Ishikawa (cell line): ENCODE results near the gene GRIK4.

Experiments
- CEBPB ChIP-seq: IDR thresholded peaks from 2 replicates; pipeline ENCODE4 v1.6.1; 2012
- CREB1 ChIP-seq: IDR thresholded peaks from 2 replicates; pipeline ENCODE4 v1.6.1; 2012; ENCODE audit warnings: low read depth
- EP300 ChIP-seq: IDR thresholded peaks from 2 replicates; pipeline ENCODE4 v1.6.1; 2012; ENCODE audit warnings: borderline replicate concordance
- RAD21 ChIP-seq: IDR thresholded peaks from 2 replicates; pipeline ENCODE4 v1.6.1; 2012; ENCODE audit warnings: low read depth
- TAF1 ChIP-seq: IDR thresholded peaks from 2 replicates; pipeline ENCODE4 v1.6.1; 2012; ENCODE audit warnings: low read depth, mild to moderate bottlenecking
- YY1 ChIP-seq: IDR thresholded peaks from 2 replicates; pipeline ENCODE4 v1.6.1; 2012; ENCODE audit warnings: low read depth
- TF ChIP-seq, protein P1 (sequence below): IDR thresholded peaks from 2 replicates; pipeline ENCODE4 v1.6.1; 2012; ENCODE audit warnings: low read depth, mild to moderate bottlenecking
- TF ChIP-seq, protein P2 (sequence below): IDR thresholded peaks from 2 replicates; pipeline ENCODE4 v1.6.1; 2012

- TF ChIP-seq RAD21, result no peak
- TF ChIP-seq CEBPB, result no peak
- no peak for TF ChIP-seq CREB1
- no peak for TF ChIP-seq EP300
- TF ChIP-seq, protein P1, sequence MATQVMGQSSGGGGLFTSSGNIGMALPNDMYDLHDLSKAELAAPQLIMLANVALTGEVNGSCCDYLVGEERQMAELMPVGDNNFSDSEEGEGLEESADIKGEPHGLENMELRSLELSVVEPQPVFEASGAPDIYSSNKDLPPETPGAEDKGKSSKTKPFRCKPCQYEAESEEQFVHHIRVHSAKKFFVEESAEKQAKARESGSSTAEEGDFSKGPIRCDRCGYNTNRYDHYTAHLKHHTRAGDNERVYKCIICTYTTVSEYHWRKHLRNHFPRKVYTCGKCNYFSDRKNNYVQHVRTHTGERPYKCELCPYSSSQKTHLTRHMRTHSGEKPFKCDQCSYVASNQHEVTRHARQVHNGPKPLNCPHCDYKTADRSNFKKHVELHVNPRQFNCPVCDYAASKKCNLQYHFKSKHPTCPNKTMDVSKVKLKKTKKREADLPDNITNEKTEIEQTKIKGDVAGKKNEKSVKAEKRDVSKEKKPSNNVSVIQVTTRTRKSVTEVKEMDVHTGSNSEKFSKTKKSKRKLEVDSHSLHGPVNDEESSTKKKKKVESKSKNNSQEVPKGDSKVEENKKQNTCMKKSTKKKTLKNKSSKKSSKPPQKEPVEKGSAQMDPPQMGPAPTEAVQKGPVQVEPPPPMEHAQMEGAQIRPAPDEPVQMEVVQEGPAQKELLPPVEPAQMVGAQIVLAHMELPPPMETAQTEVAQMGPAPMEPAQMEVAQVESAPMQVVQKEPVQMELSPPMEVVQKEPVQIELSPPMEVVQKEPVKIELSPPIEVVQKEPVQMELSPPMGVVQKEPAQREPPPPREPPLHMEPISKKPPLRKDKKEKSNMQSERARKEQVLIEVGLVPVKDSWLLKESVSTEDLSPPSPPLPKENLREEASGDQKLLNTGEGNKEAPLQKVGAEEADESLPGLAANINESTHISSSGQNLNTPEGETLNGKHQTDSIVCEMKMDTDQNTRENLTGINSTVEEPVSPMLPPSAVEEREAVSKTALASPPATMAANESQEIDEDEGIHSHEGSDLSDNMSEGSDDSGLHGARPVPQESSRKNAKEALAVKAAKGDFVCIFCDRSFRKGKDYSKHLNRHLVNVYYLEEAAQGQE, result no peak
- no peak for TF ChIP-seq YY1
- TF ChIP-seq TAF1, result no peak
- TF ChIP-seq, protein P2, sequence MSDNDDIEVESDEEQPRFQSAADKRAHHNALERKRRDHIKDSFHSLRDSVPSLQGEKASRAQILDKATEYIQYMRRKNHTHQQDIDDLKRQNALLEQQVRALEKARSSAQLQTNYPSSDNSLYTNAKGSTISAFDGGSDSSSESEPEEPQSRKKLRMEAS, result no peak
Measured at GRCh38 chr11:120974466-120974865, 462.9 kb downstream of the GRIK4 start.
